NCI-H2227 (cell line): ENCODE results near the gene SHH.

Experiments
- DNase-seq: peaks from one replicate; lab custom pipeline; 2025; ENCODE audit not compliant: unreplicated experiment; lab: John Stamatoyannopoulos, UW

SHH gene

GRCh38 chr7:155811895-155812761, at the start of gene SHH:
Gene SHH, minus strand, starts transcription at chr7:155812463. Its CDS starts 341 bp downstream, at chr7:155812122.
- peak; percentile 53 for DNase-seq

- DNase-seq = no peak
Observed at GRCh38 chr7:155861480-155861868, 49.2 kb upstream of the SHH start.

- DNase-seq = no peak
Observed at GRCh38 chr7:155860840-155861479, 48.7 kb upstream of the SHH start.

- DNase-seq = no peak
Observed at GRCh38 chr7:155860461-155860839, 48.2 kb upstream of the SHH start.

GRCh38 chr7:155858521-155859061, 46.3 kb upstream of the SHH start:
- no peak for DNase-seq

- DNase-seq = no peak
Observed at GRCh38 chr7:155857141-155857540, 44.9 kb upstream of the SHH start.

- DNase-seq = no peak
Observed at GRCh38 chr7:155856656-155857055, 44.4 kb upstream of the SHH start.

- no peak for DNase-seq
Observed at GRCh38 chr7:155852426-155853301, 40.4 kb upstream of the SHH start.

- DNase-seq = no peak
Observed at GRCh38 chr7:155851892-155852291, 39.6 kb upstream of the SHH start.

GRCh38 chr7:155850766-155851678, 38.8 kb upstream of the SHH start:
- DNase-seq = no peak

- no peak for DNase-seq
Observed at GRCh38 chr7:155850001-155850436, 37.8 kb upstream of the SHH start.

- DNase-seq = no peak
Observed at GRCh38 chr7:155848691-155849669, 36.7 kb upstream of the SHH start.

- no peak for DNase-seq
Observed at GRCh38 chr7:155847821-155848435, 35.7 kb upstream of the SHH start.

- DNase-seq = no peak
Observed at GRCh38 chr7:155846936-155847335, 34.7 kb upstream of the SHH start.

- no peak for DNase-seq
Observed at GRCh38 chr7:155846156-155846555, 33.9 kb upstream of the SHH start.

- DNase-seq = no peak
Observed at GRCh38 chr7:155845226-155845625, 33.0 kb upstream of the SHH start.

- no peak for DNase-seq
Observed at GRCh38 chr7:155844526-155844925, 32.3 kb upstream of the SHH start.

GRCh38 chr7:155844019-155844453, 31.8 kb upstream of the SHH start:
- DNase-seq = no peak
